GM15510 (cell line): ENCODE measurements around the gene MSH3.

ENCODE experiments used
- POLR2A ChIP-seq: IDR thresholded peaks from 3 replicates; pipeline ENCODE4 v1.6.1; 2011; ENCODE audit warnings: borderline replicate concordance; ENCODE audit not compliant: insufficient read length; ENCODE audit errors: extremely low read depth

The MSH3 gene

DNA sequence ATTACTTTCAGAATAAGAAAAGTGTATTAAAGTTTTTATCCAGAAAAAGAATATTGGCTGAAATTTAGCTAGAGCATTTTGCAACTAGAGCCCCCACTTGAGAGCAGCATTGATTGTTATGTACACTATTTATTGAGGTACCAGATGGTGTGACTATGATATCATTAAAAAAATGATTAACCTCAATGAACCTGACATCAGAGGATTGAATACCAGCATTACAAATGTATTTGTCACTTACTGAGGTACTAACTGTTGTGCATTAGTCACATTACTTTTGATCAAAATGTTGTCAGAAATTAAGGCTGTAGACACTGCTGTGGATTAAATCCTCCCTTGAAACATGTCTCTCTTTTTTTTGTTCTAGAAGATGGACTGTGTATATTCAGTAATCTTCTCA, 128.2 kb downstream of the MSH3 start:
- TF ChIP-seq POLR2A, result no peak

DNA sequence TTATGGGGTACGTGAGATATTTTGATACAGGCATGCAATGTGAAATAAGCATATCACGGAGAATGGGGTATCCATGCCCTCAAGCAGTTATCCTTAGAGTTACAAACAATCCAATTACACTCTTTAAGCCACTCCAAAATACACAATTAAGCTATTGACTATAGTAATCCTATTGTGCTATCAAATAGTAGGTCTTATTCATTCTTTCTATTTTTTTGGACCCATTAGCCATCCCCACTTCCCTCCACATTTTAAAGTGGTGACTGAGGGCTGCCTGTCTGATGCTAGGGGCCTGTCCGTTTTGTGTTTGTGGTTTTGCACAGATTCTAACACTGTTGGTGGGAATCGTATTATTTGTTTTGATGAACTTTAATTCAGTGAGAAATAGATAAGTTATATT, 130.0 kb downstream of the MSH3 start:
- TF ChIP-seq POLR2A, result no peak

DNA sequence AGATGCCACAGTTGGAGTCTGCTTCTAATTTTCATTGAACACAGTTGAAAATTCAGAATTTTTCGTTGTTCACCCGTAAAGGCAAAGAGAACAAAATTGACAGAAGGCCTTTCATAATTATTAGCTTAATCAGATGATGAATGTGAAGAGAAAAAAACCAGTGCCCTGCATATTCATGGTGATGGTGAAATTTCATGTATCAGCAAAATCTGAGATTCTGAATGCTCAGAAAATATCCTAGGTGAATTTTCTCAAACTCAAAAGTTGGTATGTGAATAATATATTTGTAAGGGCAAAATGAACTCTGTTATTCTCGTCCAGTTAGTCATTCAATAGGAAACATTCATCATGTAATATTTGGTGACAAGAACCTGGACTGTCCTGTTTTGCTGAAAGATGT, 136.2 kb downstream of the MSH3 start:
- TF ChIP-seq POLR2A, result no peak

DNA sequence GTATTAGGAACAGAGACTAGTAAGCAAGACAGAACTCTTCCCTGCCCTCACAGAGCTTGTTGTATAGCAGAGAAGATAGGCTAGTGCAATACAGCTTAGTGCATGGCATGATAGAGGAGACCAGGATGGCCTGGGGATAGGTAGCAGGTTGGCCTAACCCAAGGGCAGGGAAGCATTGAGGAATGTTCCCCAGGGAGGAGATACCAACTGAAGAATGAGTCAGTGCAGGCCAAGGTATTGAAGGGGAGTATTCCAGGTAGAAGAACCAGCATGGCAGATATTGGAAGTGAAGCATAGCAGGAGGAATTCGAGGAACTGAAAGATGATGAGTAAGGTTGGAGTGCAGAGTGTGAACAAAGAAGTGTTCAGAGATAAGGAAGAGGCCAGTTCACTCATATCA, 138.9 kb downstream of the MSH3 start:
- TF ChIP-seq POLR2A, result no peak

DNA sequence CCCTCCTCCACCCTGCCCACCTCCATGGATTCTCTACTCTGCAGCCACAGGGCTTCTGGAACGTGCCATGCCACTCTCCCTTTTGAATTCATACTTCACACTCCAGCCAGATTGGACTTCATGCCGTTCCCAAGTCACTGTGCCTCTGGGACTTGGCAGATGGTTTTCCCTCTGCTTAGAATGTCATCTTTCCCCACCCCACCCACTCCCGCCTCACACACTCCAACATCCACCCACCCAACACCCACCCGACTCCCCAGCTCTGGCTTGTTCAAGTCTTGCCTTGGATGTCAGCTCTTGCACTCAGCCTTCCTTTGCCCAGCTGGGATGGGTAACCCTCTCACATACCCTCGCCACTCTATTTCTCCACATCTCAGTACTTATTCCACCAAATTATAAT, 142.4 kb downstream of the MSH3 start:
- no peak for TF ChIP-seq POLR2A

DNA sequence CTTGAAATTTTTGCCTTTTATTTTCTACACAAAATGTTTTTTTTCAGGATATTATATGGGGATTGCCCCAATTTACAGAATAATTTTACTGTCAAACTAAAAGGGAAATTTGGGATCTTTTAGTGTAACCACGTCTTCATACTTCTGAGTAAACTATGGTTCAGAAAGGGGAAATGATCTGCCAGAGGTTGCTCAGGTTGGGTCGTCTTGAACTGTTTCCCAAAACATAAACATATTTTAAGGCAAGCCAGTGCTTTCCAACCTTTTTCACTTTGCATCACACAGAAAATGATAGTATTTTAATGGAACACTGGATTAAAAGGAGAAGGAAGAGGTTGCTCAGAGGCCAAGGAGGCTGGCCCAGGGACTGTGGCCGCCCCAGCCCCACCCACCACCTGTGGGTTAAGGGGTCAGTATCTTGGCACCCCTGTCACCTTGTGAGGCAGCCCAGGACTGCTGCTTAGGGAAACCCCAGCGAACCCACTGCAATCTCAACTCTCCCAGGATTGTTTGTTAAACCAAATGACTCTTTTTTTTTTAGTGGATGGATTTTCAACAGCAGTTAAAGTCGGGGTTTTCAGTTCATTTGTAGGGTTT, 143.1 kb downstream of the MSH3 start:
- TF ChIP-seq POLR2A, result no peak

DNA sequence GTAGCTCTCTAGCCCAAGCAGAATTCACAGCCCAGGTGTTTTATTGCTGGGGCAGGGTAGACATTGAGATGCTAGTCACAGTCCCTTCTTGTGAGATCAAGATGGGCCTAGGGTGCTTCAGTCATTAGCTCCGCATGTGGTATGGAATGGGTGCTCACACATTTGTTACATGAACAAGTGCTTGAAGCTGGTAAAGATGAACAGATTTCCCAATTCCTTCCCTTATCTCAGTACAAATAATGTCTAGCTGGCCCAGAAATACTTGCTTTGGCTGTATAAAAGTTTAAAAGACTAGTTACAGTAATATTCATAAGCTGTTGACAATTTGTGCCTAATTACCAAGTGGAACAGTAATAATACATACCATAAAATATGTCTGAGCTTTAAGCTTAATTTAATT, 143.7 kb downstream of the MSH3 start:
- no peak for TF ChIP-seq POLR2A

DNA sequence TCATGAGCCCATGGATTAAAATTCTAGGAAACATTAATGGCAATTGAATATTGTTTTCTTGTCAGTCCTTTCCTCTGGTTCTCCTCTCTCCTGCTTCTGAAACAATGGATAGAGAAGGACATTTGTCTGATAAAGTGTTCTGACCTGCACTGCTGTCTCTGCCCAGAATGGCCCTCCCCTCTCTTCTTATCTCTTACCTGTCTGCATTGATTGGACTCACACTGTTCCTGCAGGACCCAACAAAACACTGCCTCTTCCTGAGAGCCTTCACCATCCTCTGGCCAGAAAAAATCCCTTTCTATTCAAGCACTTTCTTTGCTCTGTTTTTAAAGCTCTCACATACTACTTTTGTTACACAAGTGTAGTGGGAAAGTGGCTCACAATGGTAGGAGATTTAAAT, 144.2 kb downstream of the MSH3 start:
- no peak for TF ChIP-seq POLR2A

DNA sequence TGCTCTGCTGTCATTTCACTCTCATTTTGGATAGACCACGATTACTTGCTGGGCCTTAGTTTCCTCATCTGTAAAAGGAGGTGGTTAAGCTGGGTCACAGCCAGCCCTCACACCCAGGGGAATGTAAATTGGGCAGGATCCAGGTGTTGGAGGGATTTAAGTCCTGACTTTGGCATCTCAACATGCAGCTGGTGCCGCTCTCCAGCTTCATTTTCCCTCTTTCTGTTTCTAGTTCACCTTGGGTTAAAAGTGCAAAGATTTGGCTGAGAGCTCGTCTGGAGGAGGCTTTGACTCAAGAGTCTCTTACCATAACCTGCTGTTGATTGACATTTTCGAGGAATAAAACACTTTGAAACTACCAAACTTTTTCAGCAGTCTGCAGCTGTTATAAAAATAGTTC, 144.6 kb downstream of the MSH3 start:
- TF ChIP-seq POLR2A, result no peak

DNA sequence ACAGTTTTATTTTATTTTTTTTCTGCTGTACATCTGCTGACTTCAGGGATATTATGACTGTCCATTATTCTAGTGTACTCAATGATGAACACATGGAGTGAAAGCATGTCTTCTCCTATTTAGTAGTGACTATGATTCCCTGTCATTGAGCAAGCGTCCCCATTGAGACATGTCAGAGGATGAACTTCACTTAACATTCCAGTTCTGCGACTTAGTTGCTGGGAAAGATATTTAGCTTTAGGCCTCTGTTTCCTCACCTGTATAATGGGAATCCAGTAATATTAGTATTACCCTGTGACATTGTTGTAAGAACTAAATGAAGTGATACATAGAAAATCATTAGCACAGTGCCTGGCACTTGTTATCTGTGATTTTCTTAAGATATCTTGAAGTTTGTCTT, 145.1 kb downstream of the MSH3 start:
- TF ChIP-seq POLR2A, result no peak

DNA sequence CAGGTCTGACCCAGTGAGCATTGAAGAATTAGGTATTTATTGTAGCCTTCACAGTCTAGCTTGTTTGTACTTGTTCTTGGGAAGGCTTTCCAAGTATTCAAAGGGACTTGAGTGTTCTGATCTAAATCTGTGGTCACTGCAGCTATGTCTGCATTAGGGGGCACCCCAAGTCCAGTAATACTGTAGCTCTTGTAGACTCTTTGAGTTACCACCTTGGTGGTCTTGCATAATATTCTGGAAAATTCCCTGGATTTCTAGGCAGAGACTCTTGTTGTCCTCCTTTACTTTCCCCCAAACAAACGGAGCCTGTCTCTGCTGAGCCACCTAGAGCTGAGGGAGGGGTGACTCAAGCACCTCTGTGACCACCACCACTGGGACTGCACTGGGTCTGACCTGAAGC, 149.9 kb downstream of the MSH3 start:
- no peak for TF ChIP-seq POLR2A

DNA sequence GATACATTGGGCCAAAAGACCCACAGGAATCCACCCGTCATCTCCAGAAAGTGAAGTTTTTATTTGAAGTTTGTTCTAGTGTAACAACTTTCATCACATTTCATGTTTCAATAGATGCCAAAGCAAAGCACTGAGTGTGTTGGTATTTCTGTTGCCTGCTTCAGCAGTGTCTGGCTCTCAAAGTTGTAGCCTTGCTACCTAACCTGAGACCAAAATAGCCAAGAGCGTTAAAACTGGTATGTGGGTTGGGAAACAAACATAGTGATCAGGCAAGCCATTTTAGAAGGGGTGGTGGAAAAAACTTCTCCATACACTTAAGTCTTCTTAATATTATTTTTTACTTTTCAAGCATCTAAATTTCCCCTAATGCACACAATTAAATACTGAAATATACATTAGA, 150.6 kb downstream of the MSH3 start:
- no peak for TF ChIP-seq POLR2A

DNA sequence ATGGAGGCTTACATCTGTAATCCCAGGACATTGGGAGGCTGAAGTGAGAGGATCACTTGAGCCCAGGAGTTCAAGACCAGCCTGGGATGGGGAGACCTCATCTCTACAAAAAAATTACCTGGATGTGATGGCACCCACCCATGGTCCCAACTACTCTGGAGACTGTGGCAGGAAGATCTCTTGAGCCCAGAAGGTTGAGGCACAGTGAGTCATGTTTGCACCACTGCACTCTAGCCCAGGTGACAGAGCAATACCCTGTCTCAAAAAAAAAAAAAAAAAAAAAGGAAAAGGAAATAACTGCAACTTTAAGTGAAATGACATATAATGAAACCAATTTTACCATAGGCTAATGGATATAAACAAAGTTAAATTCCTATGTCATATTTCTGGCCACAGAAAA, 152.5 kb downstream of the MSH3 start:
- no peak for TF ChIP-seq POLR2A

DNA sequence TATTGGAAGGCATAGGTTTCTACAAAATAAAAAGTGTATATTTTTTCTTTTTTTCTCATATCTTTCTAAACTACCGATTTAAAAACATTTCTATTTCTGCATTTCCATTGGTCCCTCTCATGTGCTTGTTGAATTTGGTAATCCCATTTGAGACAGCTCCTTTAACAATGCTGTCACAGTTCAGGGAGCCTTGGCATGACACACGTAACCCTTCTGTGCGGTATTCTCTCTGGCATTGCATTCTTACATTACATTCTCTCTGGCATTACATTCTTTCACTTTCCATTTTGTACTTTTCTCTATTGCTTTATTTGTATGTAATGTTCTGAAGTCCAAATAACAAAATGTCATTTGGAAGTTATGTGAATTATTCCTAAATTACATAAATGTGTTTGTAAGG, 155.0 kb downstream of the MSH3 start:
- TF ChIP-seq POLR2A, result no peak

DNA sequence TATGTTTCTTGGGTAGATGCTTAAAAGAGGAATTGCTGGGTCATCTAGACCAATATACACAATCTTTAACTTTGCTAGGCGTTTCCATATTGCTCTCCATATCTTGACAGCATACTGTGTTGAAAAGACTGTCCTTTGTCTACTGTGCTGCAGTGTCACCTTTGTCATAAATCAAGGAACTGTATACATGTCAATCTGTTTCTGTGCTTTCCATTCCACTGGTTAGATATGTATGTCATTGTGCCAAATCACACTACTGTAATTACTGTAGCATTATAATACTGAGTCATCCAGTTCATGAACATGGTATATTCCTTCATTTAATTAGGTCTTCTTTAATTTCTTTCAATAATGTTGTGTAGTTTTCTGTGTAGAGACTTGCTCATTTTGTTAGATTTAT, 156.0 kb downstream of the MSH3 start:
- TF ChIP-seq POLR2A, result no peak

DNA sequence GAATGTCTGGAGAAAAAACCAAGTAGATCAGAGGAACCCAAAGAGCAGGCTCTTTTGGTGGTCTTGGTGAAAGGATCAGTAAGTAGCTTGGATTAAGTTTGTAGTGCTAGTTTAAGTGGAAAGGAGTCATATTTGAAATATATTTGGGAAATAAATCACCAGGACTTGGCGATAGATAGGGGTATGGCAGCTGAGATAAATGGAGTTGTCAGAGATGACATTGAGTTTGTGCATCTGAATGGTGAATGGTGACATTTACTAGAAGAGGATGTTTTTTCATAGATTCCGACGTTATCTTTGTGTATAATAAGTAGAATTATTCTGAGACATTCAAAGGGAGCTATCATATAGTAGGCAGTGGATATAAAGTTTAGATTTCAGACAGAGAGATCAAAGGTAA, 162.1 kb downstream of the MSH3 start:
- TF ChIP-seq POLR2A, result no peak

DNA sequence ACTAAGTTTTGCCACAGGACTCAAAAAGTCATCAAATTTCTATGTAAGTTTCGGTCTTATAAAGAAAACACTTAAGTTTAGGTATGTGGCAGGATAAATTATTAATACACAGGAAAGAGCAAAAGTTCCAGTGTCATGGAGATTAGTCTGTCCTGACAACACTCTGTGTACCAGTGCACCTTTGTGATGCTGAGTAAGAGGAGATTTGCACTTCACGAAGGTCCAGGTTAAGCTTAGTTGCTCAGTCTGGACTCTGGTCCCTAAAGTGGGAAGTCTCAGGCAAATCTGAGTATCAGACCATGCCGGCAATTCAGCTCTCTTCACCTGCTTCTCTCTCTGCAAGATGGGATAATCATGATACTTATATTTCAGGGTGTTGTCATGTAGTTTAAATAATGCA, 166.2 kb downstream of the MSH3 start:
- TF ChIP-seq POLR2A, result no peak

DNA sequence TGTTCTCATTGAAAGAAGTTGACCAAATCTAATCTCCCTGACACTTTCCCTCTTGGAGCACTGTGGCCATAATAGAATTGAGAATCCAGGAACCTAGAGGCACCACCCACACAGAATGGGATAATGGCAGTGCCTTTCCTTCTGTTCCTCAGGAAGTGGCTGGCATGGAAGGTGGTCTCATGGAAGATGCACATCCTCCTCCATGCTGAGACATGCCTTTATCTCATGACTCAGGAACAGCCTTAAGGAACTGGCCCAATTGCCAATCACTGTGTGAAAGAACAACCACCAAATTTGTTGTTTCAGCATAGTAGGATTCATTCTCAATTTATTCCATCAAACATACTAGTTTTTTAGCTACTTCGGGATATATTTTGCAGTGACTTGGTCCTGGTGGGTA, 168.2 kb downstream of the MSH3 start:
- TF ChIP-seq POLR2A, result no peak

DNA sequence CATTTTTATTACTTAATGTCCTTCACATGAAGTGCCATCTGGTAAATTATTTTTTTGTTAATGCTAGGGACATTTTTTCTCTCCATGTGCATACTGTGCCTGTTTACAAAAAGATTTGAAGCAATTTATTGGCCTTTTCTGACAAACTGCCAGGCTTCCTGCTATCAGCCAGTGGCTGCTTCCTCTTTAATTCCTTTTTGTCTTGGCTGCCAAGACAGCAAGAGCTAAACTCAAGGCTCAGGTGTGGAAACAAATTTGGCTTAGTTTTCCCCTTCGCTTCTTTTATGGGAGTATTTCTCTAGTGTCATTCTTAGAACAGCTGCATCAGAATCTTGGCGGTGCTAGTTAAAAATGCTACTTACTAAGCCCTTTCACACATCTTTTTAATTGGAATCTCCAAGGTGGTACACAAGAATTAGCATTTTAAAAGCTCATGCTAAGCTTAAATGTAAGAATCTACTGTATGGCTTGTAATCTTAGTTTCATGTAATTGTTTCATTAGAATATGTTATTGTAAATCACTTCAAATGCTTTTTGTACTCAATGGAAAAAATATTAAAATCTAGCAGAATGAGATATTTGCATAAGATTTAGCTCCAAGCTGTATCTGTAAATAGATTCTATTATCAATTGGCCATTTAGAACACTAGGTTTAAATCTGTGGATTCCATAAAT, 171.5 kb downstream of the MSH3 start:
- no peak for TF ChIP-seq POLR2A
